Sigmoid colon (tissue), 7 donors: Measurements from ENCODE around the gene FRMPD4. TPM values are rescaled to one million over a fixed set of nuclear protein-coding genes. Genes with fewer than 3 reads are reported as not detected.

ENCODE experiments used
- DNase-seq: peaks from one replicate; pipeline ENCODE4 v3.0.0-alpha.2; 2019
- H3K27ac ChIP-seq, 4 donors: fragments of 200-600 bp; sonication (generic); one replicate each; pipeline ENCODE4 v1.5.1; 2016 to 2019; ENCODE audit warnings: mild to moderate bottlenecking in 1 of 4
- H3K27me3 ChIP-seq, 3 donors: fragments of 200-600 bp; sonication (generic); one replicate each; pipeline ENCODE4 v1.5.1; 2019; ENCODE audit warnings: mild to moderate bottlenecking in 1 of 3
- H3K36me3 ChIP-seq, 4 donors: fragments of 200-600 bp; sonication (generic); one replicate each; pipeline ENCODE4 v1.5.1; 2016 to 2019
- H3K4me1 ChIP-seq, 4 donors: fragments of 200-600 bp; sonication (generic); one replicate each; pipeline ENCODE4 v1.5.1; 2017 to 2019
- H3K4me3 ChIP-seq, 4 donors: fragments of 200-600 bp; sonication (generic); one replicate each; pipeline ENCODE4 v1.5.1; 2017 to 2019; ENCODE audit warnings: mild to moderate bottlenecking in 2 of 4, moderate library complexity in 1 of 4
- H3K9me3 ChIP-seq, 4 donors: fragments of 200-600 bp in 3 of 4; sonication (generic) in 3 of 4; one replicate each; pipeline versions ENCODE4 v1.5.1 to v1.6.1; 2013 to 2019
- CTCF ChIP-seq, 4 experiments: fragments of 450-650 bp in 3 of 4; fragments of 200-600 bp in 1 of 4; IDR thresholded peaks; one replicate each; pipeline ENCODE4 v1.5.1; 2016 to 2019; ENCODE audit warnings: antibody characterized with exemption in 4 of 4, mild to moderate bottlenecking in 3 of 4, moderate library complexity in 2 of 4
- EP300 ChIP-seq, 4 donors: sonication (generic); formaldehyde crosslinking; IDR thresholded peaks; one replicate each; pipeline ENCODE4 v1.6.1; 2017; ENCODE audit warnings: antibody characterized with exemption in 4 of 4
- POLR2A ChIP-seq, 2 donors: fragments of 450-650 bp; IDR thresholded peaks; one replicate each; pipeline ENCODE4 v1.6.1; 2016; ENCODE audit warnings: antibody characterized with exemption in 2 of 2, mild to moderate bottlenecking in 2 of 2, moderate library complexity in 2 of 2
- POLR2AphosphoS5 ChIP-seq, 4 donors: sonication (generic); formaldehyde crosslinking; IDR thresholded peaks; one replicate each; pipeline ENCODE4 v1.6.1; 2017; ENCODE audit warnings: antibody characterized with exemption in 4 of 4
- WGBS, 2 donors: extraction: QIAGEN DNeasy Blood & Tissue Kit; methylation state at CpG; one replicate each; pipeline ENCODE4 v1.1.7; 2013; 5-methylcytosine and 5-hydroxymethylcytosine counted together
- intact Hi-C: fragments of 100-400 bp; cut with DNase I; formaldehyde crosslinking; loops from one replicate; pipeline ENCODE4 v1.15.1; 2023
- polyA plus RNA-seq, 3 donors: library from polyadenylated mRNA; stranded (reverse); fragments of 200-250 nt; gene quantifications; one replicate each; pipeline ENCODE4 v1.2.3, GENCODE V29; 2013
- total RNA-seq, 4 donors: library from RNA; depleted of rRNA; stranded (reverse); fragments of >200 nt; gene quantifications; one replicate each; pipeline ENCODE4 v1.1.0, GENCODE V29; 2016
- donor health status: healthy with polysubstance abuse.
- donor health status: Bipolar disorder and iron deficiency.
- donor health status: healthy.

Gene FRMPD4
- 1 to 10 TPM; 1.4 to 5.8 (median 3.9) TPM for total RNA-seq
- under 1 TPM in 1 of 3 donors, not detected in 2; 0.22 TPM for polyA plus RNA-seq

GRCh38 chrX:12138361-12139313 lies at the start of gene FRMPD4:
Gene FRMPD4 (plus strand): TSS chrX:12138473. CDS start chrX:12138972, 499 bp downstream.
- Histone ChIP-seq H3K9me3 (no peaks in the 10 kb centered on the region), H3K27ac (peak within 1 kb of the TSS in 3 of 4 donors; percentile 47 to 63 (median 53)), H3K4me1 (no peaks in the 10 kb centered on the region), H3K36me3 (no peaks in the 10 kb centered on the region), H3K4me3 (peak within 1 kb of the TSS; percentile 39 to 57 (median 50)), H3K27me3 (no peaks in the 10 kb centered on the region)
- intact Hi-C loops, result loop anchor here (5.0 kb wide), 2 partner anchors 179 to 429 kb away; no protein-coding TSS in a partner anchor
- no peak for TF ChIP-seq EP300 (IDR thresholded peaks at IDR 0.05)
- TF ChIP-seq CTCF (IDR thresholded peaks at IDR 0.05), result peak in 2 of 4 experiments; percentile 12 to 34
- peak; percentile 76 for DNase-seq
- 4 to 11% methylated on average over 79 to 80 of the region's 80 CpGs for WGBS, 2 donors

- H3K36me3 ChIP-seq, result no peaks in the 10 kb centered on the region
- 87 to 97% methylated on average over 1 of the region's 1 CpG for WGBS, 2 donors
- DNase-seq, result no peak
- TF ChIP-seq CTCF (IDR thresholded peaks at IDR 0.05) (no peak), EP300 (IDR thresholded peaks at IDR 0.05) (no peak), POLR2A (IDR thresholded peaks at IDR 0.05) (no peak), POLR2AphosphoS5 (IDR thresholded peaks at IDR 0.05) (no peak)
- H3K9me3 ChIP-seq, result no peaks in the 10 kb centered on the region
- no peaks in the 10 kb centered on the region for H3K4me1 ChIP-seq
- intact Hi-C loops, result loop anchor here (10.0 kb wide), 1 partner anchor 355 kb away; no protein-coding TSS in a partner anchor
- H3K4me3 ChIP-seq, result no peak overlapping the region
- no peak overlapping the region for H3K27ac ChIP-seq
- no peaks in the 10 kb centered on the region for H3K27me3 ChIP-seq
These were observed 48.5 kb upstream of the FRMPD4 start for GRCh38 chrX:12089740-12090139.

GRCh38 chrX:12113321-12113720 lies 25.0 kb upstream of the FRMPD4 start:
- no peaks in the 10 kb centered on the region for H3K9me3 ChIP-seq
- TF ChIP-seq EP300 (IDR thresholded peaks at IDR 0.05) (no peak), POLR2AphosphoS5 (IDR thresholded peaks at IDR 0.05) (no peak), CTCF (IDR thresholded peaks at IDR 0.05) (no peak), POLR2A (IDR thresholded peaks at IDR 0.05) (no peak)
- WGBS, 2 donors, result 79 to 90% methylated on average over 2 of the region's 2 CpGs
- H3K4me3 ChIP-seq, result no peak overlapping the region
- H3K4me1 ChIP-seq, result no peaks in the 10 kb centered on the region
- intact Hi-C loops, result no loop called here
- no peaks in the 10 kb centered on the region for H3K27me3 ChIP-seq
- H3K36me3 ChIP-seq, result no peaks in the 10 kb centered on the region
- no peak for DNase-seq
- no peak overlapping the region for H3K27ac ChIP-seq

GRCh38 chrX:12115377-12115776 lies 22.9 kb upstream of the FRMPD4 start:
- no peak for DNase-seq
- H3K36me3 ChIP-seq, result no peaks in the 10 kb centered on the region
- 28 to 41% methylated on average over 2 of the region's 2 CpGs for WGBS, 2 donors
- TF ChIP-seq CTCF (IDR thresholded peaks at IDR 0.05), result no peak
- no peak for TF ChIP-seq POLR2AphosphoS5 (IDR thresholded peaks at IDR 0.05)
- TF ChIP-seq EP300 (IDR thresholded peaks at IDR 0.05), result no peak
- TF ChIP-seq POLR2A (IDR thresholded peaks at IDR 0.05), result no peak
- no peaks in the 10 kb centered on the region for H3K4me1 ChIP-seq
- H3K4me3 ChIP-seq, result no peak overlapping the region
- H3K9me3 ChIP-seq, result no peaks in the 10 kb centered on the region
- intact Hi-C loops, result no loop called here
- no peaks in the 10 kb centered on the region for H3K27me3 ChIP-seq
- no peak overlapping the region for H3K27ac ChIP-seq
